ENCODE measurements around the gene SF3B1.
A peak's percentile ranks its signal among the peaks of the same experiment; 100 is the strongest.
"Not testable (repeated sequence)": the region's sequence is repeated elsewhere in the genome, so short reads cannot be mapped to it uniquely, and the experiment has no call there.

Gene SF3B1

DNA sequence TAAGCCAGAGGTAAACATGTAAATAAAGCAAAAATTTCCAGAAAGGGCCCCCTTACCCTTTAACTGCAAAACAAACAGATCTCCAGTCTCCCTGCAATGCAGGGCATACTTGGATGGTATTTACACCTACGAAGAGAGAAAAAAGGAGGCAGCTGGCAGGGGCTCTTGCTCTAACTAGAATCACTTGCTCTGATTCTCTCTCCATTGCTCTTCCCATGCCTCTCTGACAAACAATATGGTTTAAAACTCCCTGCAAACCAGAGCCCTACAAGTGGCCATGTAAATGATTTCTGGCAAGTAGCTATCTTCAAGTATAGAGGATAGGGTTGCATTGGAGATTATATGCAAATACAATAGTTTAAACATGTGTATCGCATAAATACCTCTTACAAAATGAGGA is 35.9 kb downstream of the SF3B1 start:
- intact Hi-C loops (cut with DNase I): no loop called here

DNA sequence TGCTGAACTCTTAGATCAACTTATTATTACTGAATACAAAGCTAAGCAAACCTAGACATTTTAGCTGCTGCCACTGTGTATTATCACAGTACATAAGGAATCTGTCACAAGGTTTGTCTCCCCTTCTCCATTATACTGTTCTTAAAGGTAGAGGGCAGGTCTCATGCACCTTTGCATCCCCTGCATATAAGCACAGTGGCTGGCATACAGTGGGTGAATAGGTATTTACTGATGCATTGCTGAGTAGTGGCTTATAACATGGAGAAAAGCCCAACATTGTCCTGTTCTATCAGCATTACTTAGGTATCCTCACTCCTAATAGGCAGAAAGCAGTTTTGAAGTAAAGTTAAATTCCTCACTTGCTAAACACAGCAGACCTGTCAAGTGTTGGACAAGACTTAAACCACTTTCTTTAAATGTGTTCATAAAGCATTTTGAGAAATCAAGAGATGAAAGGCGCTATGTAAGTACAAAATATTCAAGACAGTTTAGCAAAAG is 43.6 kb downstream of the SF3B1 start:
- intact Hi-C loops (cut with DNase I): no loop called here
- DNase-seq: no peak

More for the DNA sequence above, 35.9 kb downstream of the SF3B1 start:
- DNase-seq: no peak

DNA sequence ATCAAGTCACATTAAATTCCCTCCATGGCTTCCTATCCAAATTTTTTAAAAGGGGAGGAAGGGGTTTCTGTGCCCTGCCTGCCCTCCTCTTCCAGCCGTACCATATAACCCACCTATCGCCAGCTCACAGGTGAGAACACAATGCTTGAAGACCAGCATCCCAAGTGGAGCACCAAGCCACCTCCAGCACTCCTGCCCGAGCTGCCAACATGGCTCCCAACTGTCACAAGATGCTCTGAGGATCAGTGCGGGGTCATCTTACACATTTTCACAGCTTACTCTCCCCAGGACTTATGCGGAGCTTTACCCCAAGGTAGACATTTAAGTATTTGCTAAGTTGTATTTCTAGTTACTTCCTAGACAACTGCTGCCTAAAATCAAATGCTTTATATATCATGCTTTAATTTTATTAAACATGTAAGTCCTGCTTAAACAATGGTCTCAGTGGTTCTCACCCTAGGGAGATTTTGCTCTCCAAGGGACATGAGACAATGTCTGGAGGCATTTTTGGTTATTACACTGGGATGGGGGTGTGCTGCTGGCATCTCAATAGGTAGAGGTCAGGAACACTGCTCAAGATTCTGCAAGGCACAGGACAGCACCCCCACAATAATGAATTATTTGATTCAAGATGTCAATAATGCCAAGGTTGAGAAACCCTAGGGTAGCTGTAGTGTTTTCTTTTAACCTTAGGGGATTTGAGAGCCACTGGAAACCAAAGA is 45.8 kb downstream of the SF3B1 start:
- no peak for DNase-seq
- intact Hi-C loops (cut with DNase I): no loop called here

DNA sequence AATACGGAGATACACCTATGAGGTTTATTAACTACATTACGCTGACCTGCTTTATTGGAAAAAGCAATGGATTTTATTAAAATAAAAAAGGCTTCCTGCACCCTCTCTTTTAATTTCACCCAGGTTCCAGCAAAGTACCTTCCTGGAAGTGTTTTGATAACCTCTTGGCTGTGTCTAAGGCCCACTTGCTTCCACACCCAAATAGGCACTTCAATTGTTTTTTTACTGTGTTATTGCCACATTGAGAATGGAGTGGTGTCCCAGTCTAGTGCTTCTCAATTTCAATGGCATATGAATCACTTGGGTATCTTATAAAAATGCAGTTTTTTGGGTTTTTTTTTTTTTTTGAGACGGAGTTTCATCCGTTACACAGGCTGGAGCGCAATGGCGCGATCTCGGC is 47.6 kb downstream of the SF3B1 start:
- intact Hi-C loops (cut with DNase I): no loop called here
- DNase-seq: no peak

DNA sequence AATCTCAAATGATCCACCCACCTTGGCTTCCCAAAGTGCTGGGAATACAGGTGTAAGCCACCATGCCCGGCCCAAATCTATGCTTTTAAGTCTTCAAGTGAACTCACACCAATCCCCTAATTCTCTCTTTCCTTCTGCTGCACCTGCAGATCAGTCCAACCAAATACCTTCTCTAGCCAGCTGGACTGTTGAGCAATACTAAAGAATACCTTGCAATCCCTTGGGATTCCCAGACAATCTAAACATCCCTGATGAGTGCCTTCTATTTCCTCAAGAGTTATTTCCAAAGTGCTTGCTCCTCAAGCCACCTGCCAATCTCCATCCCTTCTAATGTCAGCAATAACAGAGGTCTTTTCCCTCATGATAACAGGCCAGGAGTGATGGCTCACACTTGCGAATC is 48.6 kb downstream of the SF3B1 start:
- intact Hi-C loops (cut with DNase I): no loop called here
- no peak for DNase-seq

DNA sequence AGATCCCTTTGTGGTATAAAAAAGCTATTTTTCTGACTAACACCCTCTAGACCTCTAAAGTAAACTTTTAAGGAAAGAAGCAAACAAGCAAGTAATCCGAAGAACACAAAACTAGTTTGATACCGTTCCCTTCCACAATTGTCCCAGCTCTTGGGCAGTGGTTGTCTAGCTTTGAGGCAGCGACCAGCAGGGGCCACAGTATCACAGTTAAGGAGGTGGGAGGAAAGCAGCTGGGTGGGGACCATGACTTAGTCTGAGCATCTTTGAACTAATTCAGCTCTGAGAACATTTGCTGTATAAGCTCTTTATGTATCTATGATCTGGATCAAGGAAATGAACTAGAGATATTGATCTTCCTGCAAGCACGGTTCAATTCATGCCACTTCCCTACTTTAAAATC is 51.0 kb downstream of the SF3B1 start:
- DNase-seq: no peak
- intact Hi-C loops (cut with DNase I): no loop called here

DNA sequence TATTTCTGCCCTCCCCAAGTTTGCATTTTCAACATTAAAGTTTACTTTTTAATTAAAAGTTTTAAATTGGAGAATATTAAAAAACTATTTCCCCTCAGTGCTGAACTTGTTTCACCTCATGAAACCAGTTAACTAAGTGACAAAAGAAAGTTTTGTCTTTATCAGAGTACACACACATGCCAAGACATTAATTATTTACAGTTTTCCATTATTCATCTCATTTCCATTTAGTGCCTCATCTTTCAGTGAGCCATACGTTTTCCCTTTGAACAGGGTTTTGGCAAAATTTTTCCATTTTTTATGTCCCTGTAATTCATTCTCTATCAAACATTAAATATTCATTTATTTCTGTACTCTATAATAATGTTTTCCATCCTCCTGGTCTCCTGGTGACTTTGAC is 53.2 kb downstream of the SF3B1 start:
- intact Hi-C loops (cut with DNase I): no loop called here
- DNase-seq: no peak

DNA sequence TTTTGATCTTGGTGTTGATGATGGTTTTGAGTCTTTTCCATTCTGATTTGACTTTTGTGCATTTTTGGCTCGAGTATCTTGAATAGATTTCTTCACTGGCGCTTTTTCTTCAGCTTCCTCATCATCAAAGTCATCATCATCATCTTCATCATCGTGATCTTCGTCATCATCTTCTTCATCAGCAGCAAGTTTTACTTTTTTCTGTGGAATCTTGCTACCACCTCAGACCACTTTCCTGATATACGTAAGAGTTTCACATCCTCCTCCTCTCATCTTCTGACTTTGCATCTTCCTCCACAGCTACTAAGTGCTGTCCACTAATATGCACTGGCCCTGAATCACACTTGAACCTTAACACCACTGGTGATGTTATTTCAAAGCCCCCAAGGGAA is 54.9 kb downstream of the SF3B1 start:
- DNase-seq: not testable (repeated sequence)
- intact Hi-C loops (cut with DNase I): loop anchor here (10.0 kb wide), 2 partner anchors 195 to 265 kb away; no protein-coding TSS in a partner anchor

DNA sequence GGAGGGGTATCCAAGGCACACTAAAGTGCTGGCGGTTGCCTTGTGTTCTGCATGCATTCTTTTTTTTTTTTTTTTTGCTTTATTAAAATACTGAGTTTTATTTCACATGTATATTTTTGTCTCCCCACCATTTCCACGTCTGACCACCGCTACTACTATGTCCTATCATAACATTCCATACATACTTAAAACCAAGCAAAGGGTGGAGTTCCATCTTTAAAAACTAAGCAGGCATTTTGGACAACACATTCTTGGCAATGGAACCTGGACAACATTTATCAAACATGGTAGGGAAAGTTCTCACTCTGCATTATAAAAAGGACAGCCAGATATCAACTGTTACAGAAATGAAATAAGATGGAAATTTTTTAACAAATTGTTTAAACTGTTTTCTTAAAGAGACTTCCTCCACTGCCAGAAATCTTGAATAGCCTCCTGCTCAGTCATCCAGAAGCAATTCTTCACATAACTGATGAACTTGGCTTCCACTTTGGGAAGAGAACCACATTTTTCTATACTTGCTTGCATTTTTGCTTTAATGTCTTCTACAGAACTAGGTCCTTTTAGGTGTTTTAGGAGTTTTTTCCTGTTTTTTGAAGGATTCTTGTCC is 55.4 kb downstream of the SF3B1 start:
- intact Hi-C loops (cut with DNase I): loop anchor here (10.0 kb wide), 2 partner anchors 195 to 265 kb away; no protein-coding TSS in a partner anchor
- not testable (repeated sequence) for DNase-seq

DNA sequence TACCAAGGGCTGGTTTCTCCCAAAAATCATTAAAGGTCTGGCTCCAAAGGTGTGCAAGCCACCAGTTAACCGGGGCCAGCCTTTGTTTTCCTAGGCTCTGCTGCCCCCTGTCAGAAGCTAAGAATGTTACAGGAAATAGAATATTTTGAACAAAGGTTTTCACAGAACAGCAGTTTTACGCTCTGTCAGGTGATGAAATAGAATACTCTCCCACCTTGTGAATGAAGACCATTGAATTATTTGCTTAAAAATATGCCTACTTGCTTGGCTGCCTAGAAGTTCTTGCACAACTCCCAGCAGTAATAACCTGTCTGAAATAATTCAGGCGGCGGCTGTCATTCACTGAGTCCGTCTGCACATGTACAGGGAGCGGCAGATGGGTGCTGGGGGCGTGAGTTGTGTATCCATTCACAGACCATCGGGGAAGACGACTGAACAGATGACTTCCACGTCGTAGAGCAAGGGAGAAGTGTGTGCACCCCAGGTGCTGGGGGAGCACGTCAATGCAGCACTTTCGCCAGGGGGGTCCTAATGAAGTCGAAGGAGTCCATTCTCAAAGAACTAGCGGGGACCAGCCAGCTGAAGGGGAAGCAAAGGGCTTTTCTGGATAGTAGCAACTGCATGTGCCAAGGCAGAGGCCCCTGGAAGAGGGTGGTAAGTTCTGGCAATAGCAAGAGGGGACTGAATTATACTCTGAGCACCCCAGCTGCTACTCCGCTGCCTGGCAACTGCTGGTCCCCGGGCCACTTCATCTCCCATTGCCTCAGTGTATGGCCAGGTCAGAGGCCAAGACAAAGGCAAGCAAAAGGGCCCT is 56.1 kb downstream of the SF3B1 start:
- DNase-seq: peak; percentile 9 to 85 (median 63)

DNA sequence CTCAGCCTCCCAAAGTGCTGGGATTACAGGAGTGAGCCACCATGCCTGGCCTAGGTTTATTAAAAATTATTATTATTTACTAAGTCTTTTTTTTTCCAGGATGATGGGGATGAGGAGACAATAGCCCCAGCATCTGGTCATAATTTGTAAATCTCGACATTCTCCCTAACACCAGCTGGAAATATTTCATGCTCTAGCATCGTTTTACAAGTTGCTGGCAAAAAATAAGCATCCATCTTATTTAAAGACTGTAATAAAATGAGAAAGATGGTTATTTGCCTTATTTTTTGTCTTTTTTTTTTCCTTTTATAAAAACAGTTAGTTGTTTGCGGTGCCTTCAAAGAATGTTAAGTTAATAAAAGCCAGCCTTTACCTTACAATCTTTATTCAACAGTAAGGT is 56.7 kb downstream of the SF3B1 start:
- no peak for DNase-seq
- intact Hi-C loops (cut with DNase I): loop anchor here (10.0 kb wide), 2 partner anchors 193 to 263 kb away; no protein-coding TSS in a partner anchor

More for the DNA sequence above, 56.1 kb downstream of the SF3B1 start:
- intact Hi-C loops (cut with DNase I): loop anchor here (10.0 kb wide), 2 partner anchors 194 to 264 kb away; no protein-coding TSS in a partner anchor

DNA sequence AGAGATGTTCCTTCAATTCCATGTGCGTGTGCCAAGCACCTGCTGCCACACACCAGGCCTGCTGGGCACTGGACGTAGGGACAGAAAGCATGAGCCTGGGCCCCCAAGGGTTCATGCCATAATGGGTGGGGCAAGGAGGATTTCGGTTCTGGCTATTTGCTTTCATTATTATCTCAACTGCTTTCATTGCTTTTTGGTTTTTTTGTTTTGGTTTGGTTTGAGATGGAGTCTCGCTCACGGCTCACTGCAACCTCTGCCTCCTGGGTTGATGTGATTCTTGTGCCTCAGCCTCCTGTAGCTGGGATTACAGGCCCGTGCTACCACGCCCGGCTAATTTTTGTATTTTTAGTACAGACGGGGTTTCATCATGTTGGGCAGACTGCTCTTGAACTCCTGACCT is 57.2 kb downstream of the SF3B1 start:
- no peak for DNase-seq
- intact Hi-C loops (cut with DNase I): loop anchor here (10.0 kb wide), 2 partner anchors 193 to 263 kb away; no protein-coding TSS in a partner anchor

DNA sequence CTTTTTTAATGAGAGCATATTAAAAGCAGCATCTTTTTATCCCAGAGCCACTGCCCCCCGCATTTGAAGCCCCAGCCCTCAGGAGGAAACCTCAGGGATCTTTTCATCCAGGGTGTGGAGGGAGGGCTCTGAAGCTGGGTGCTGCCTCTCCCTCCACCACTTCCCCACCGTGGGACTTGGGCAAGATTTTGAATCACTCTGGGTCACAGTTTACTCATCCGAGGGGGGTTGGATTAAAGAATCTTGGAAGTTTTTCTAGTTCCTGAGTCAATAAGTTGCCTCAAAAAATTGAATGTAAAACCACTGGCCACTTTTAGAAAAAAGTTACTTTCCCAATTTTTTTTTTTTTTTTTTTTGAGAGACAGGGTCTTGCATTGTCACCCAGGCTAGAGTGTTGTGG is 62.2 kb downstream of the SF3B1 start:
- no peak for DNase-seq

DNA sequence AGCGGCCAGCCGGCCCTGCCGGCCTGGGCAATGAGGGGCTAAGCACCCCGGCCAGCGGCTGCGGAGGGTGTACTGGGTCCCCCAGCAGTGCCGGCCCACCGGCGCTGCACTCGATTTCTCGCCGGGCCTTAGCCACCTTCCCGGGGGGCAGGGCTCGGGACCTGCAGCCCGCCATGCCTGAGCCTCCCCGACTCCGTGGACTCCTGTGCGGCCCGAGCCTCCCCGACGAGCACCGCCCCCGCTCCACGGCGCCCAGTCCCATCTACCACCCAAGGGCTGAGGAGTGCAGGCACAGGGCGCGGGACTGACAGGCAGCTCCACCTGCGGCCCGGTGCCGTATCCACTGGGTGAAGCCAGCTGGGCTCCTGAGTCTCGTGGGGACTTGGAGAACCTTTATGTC is 64.2 kb downstream of the SF3B1 start:
- not testable (repeated sequence) for DNase-seq
- intact Hi-C loops (cut with DNase I): loop anchor here (10.0 kb wide), 2 partner anchors 186 to 256 kb away; no protein-coding TSS in a partner anchor

More for the DNA sequence above, 62.2 kb downstream of the SF3B1 start:
- intact Hi-C loops (cut with DNase I): loop anchor here (10.0 kb wide), 2 partner anchors 188 to 258 kb away; no protein-coding TSS in a partner anchor

DNA sequence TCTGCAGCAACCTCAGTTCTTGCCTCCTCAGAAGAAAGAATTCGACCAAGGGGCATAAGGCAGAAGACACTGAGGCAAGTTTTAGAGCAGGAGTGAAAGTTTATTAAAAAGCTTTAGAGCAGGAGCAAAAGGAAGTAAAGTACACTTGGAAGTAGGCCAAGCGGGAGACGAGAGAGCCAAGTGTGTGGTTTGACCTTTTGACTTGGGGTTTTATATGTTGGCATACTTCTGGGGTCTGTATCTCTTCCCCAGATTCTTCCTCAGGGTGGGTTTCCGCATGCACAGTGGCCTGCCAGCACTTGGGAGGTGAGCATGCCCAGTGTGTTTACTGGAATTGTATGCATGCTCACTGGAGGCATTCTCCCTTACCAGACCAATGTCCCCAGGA is 64.9 kb downstream of the SF3B1 start:
- intact Hi-C loops (cut with DNase I): loop anchor here (10.0 kb wide), 2 partner anchors 185 to 255 kb away; no protein-coding TSS in a partner anchor
- no peak for DNase-seq

DNA sequence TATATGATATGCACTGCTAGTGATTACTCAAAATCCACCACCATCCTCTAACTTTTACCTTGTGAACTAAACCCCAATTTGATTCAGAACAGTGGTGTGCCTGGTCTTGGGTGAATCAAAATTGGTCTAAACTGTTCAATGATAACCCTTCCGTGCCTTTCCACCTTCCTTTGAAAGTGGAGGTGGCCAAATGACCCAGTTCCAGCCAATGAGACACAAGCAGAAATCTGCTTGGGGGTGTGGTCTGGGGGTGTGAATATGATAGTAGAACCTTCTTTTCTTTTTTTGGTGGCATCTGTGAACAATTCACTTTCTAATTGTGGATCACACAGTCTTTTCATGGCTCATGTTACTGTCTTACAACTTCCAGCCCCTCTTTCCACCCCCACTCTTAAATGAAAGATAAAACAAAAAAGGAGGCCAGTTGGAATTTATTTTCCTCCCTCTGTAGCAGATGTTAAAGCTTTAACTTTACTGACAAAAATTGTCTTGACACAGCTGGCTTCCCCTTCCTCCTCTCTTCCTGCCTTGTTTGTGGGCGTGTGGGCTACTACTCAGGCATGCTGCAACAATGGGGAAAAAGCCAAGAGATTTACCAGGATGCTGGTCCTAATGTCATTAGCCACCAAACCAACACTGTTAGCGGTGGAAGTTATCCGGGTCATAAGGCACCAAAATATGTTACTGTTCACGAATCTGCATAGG is 65.4 kb downstream of the SF3B1 start:
- no peak for DNase-seq
- intact Hi-C loops (cut with DNase I): no loop called here

DNA sequence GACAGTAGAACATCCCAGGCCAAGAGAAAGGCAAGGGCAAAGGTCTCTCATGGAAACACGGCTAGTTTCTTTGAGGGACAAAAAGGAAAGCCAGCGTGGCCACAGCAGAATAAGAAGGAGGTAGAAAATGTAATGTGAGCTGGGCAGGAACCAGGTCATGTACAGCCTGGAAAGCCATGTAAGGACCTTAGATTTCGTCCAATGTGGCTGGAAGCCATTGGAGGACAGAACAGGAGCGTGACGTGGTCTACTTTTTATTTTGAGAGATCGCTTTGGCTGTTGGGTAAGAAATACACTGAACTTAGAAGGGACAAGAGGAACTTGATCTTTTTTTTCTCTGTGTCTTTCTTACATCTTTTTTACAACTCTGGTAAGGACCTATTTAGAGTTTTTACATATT is 66.4 kb downstream of the SF3B1 start:
- no peak for DNase-seq
- intact Hi-C loops (cut with DNase I): no loop called here

DNA sequence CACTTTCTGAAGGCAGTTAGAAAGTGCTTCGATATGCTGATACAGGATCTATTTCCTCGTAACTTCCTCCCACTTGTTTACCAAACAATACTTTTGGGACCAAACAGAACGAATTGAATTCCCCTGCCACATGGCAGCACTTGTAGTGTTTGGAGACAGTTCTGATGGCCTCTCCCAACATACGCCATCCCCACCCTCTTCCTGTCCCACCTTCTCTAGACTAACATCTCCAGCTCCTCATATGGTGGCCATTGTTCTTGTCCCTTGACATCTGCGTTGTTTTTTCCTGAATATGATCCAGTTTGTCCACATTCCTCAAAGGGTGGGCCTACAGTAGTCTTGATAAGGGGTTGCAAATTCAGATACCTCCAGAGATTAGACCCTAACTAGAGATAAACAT is 70.8 kb downstream of the SF3B1 start:
- DNase-seq: no peak
- intact Hi-C loops (cut with DNase I): no loop called here

DNA sequence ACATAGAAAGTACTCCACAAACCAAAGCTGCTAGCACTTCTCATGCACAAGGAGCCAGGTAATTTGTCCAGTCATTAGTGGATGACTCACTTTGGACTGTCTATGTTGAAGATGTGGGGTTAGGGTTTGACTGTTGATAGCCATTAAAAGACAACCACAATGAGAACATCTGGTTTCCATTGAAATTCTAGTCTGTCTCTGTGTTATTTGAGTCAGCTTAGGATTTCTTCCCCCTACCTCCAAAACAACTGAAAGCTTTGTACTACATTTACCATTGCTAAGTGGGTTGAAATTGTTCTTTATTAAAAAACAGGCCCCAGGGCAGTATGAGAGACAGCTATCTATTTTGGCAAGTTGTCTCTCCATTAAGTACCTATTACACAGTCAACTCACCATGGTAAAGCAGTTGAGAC is 74.1 kb downstream of the SF3B1 start:
- intact Hi-C loops (cut with DNase I): no loop called here
- DNase-seq: no peak
